Measurements from ENCODE around the gene GSTP1. TPM values are rescaled to one million over a fixed set of nuclear protein-coding genes. Genes with fewer than 3 reads are reported as not detected.

Gene GSTP1
- total RNA-seq, result 751 TPM
- long read RNA-seq, transcript GSTP1-202 (7 exons, 961 nt), result major isoform, 373 of 432 reads
- long read RNA-seq, partial matches to known transcripts, result 37 of 432 reads
- long read RNA-seq, other reads (novel, unspliced or antisense), result 19 of 432 reads

DNA sequence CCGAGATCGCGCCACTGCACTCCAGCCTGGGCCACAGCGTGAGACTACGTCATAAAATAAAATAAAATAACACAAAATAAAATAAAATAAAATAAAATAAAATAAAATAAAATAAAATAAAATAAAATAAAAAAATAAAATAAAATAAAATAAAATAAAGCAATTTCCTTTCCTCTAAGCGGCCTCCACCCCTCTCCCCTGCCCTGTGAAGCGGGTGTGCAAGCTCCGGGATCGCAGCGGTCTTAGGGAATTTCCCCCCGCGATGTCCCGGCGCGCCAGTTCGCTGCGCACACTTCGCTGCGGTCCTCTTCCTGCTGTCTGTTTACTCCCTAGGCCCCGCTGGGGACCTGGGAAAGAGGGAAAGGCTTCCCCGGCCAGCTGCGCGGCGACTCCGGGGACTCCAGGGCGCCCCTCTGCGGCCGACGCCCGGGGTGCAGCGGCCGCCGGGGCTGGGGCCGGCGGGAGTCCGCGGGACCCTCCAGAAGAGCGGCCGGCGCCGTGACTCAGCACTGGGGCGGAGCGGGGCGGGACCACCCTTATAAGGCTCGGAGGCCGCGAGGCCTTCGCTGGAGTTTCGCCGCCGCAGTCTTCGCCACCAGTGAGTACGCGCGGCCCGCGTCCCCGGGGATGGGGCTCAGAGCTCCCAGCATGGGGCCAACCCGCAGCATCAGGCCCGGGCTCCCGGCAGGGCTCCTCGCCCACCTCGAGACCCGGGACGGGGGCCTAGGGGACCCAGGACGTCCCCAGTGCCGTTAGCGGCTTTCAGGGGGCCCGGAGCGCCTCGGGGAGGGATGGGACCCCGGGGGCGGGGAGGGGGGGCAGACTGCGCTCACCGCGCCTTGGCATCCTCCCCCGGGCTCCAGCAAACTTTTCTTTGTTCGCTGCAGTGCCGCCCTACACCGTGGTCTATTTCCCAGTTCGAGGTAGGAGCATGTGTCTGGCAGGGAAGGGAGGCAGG is at the start of gene GSTP1:
Gene GSTP1, plus strand, starts transcription at position 566 of the 958 bp plus-strand sequence. Its CDS starts 32 bp downstream, at position 598.
- Histone ChIP-seq H3K36me3 (peaks cover 17% of the 10 kb centered on the region), H3K27ac (peak within 1 kb of the TSS; percentile 99), H3K27me3 (no peaks in the 10 kb centered on the region), H3K4me3 (peak within 1 kb of the TSS; percentile 92), H3K4me1 (peaks cover 18% of the 10 kb centered on the region), H3K9me3 (no peaks in the 10 kb centered on the region)
- intact Hi-C loops (cut with DNase I), result no loop called here
- TF ChIP-seq, protein P1, sequence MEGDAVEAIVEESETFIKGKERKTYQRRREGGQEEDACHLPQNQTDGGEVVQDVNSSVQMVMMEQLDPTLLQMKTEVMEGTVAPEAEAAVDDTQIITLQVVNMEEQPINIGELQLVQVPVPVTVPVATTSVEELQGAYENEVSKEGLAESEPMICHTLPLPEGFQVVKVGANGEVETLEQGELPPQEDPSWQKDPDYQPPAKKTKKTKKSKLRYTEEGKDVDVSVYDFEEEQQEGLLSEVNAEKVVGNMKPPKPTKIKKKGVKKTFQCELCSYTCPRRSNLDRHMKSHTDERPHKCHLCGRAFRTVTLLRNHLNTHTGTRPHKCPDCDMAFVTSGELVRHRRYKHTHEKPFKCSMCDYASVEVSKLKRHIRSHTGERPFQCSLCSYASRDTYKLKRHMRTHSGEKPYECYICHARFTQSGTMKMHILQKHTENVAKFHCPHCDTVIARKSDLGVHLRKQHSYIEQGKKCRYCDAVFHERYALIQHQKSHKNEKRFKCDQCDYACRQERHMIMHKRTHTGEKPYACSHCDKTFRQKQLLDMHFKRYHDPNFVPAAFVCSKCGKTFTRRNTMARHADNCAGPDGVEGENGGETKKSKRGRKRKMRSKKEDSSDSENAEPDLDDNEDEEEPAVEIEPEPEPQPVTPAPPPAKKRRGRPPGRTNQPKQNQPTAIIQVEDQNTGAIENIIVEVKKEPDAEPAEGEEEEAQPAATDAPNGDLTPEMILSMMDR (IDR thresholded peaks at IDR 0.05), result peak; percentile 82
- peak; percentile 91 for ATAC-seq
- peak; percentile 96 for DNase-seq

DNA sequence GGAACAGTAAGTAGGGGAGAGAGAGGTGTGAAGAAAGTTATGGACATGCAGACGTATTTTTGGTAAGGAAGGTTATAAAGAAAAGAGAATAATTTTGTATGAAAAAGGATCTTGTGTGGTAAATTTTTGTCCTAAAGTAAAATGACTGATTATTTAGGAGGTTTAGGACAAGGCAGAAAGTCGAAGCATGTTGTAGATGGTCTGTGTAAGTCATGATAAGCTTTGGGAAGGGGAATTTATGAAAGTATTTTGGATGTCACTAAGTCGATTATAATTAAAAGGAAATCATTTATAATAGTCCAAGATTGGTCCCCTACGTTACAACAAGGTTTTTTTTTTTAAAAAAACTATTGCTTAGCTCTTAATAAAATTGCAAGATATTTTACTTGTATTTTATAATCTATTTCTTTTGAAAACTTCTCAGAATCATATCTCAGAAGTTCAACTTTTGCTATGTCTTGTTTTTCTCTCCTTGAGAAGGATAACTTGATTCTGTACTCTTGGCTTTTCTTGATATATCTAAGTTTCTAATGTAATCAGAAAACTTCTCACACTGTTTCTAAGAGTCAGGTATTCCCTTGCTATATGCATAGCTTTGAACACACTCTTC is 49.4 kb upstream of the GSTP1 start:
- Histone ChIP-seq H3K9me3 (no peaks in the 10 kb centered on the region), H3K4me1 (no peaks in the 10 kb centered on the region), H3K4me3 (no peak overlapping the region), H3K27me3 (no peaks in the 10 kb centered on the region), H3K27ac (no peak overlapping the region), H3K36me3 (no peaks in the 10 kb centered on the region)
- TF ChIP-seq, protein P1 (IDR thresholded peaks at IDR 0.05), result no peak
- DNase-seq, result no peak
- no peak for ATAC-seq
- intact Hi-C loops (cut with DNase I), result no loop called here

DNA sequence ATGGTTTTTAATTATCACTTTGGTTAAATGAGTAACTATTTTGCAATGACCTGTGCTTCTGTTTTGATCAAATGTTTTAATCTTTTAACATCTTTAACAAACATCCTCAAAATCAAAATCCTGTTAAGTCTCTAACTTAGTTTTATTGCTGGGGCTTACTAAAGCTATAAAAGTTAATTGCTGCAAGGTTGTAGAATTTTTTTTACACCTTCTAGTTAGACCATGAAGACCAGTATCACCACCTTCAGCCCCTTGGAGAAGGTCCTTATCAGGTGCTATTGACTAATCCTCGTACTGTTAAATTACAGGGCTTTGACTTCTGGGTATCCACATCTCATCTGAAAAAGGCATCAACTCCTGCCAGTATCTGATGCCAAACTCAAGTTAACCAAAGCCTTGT is 48.1 kb upstream of the GSTP1 start:
- TF ChIP-seq, protein P1 (IDR thresholded peaks at IDR 0.05), result no peak
- Histone ChIP-seq H3K27me3 (no peaks in the 10 kb centered on the region), H3K4me3 (no peak overlapping the region), H3K4me1 (no peaks in the 10 kb centered on the region), H3K9me3 (no peaks in the 10 kb centered on the region), H3K36me3 (no peaks in the 10 kb centered on the region), H3K27ac (no peak overlapping the region)
- ATAC-seq (no peak), DNase-seq (no peak)
- intact Hi-C loops (cut with DNase I), result no loop called here

DNA sequence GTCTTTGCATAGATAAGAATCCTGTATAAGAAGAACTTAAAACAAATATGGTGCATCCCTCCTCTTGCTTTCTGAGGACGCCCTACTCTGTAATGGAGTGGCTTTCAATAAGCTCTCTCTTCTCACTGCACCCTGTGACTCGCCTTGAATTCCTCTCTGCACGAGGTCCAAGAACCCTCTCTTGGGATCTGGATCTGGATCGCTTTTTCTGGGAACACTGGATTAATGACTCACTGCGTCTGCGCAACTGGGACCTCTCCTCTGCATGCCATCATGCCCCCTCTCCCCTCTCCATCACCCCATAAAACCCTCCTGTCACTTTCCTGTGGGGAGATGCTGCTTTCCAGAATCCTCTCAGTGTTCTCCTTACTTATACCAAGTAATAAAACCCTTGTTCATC is 45.3 kb upstream of the GSTP1 start:
- H3K36me3 ChIP-seq, result no peaks in the 10 kb centered on the region
- no peaks in the 10 kb centered on the region for H3K9me3 ChIP-seq
- H3K27me3 ChIP-seq, result no peaks in the 10 kb centered on the region
- TF ChIP-seq, protein P1 (IDR thresholded peaks at IDR 0.05), result no peak
- intact Hi-C loops (cut with DNase I), result no loop called here
- DNase-seq (no peak), ATAC-seq (no peak)
- no peak overlapping the region for H3K4me3 ChIP-seq
- no peak overlapping the region for H3K27ac ChIP-seq
- H3K4me1 ChIP-seq, result no peaks in the 10 kb centered on the region

DNA sequence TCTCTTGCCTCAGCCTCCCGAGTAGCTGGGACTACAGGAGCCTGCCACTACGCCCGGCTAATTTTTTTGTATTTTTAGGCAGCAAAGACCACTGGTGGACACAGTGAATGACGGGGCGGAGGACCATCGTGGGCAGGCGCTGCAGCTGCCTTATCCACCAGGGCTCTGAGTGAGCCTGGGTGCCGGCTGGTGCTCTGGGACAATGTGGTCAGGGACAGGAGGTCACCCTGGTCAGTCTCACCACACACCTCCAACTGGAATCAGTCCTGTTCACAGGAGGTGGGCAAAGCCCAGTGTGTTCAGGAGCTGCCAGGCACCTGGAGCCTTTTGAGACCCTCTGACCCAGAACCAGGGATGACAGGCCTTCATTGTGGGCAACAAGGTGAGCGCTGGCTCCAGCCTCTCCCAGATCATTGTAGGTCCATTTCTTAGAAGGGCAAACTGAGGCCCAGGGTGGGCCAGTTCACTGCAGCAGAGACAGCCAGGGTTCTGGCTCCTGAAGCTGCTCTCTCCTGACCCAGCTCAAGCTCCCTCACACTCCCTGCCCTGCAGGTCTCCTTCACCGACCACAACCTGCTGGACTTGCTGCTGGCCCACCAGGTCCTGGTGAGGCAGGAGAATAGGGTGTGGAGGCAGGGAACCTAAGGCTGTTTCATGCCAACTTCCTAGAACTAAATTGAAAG is 44.6 kb upstream of the GSTP1 start:
- ATAC-seq, result no peak

More for the DNA sequence above, 44.6 kb upstream of the GSTP1 start:
- Histone ChIP-seq H3K27me3 (no peaks in the 10 kb centered on the region), H3K27ac (no peak overlapping the region), H3K9me3 (no peaks in the 10 kb centered on the region), H3K4me1 (no peaks in the 10 kb centered on the region), H3K4me3 (no peak overlapping the region), H3K36me3 (no peaks in the 10 kb centered on the region)
- no peak for DNase-seq
- intact Hi-C loops (cut with DNase I), result no loop called here
- TF ChIP-seq, protein P1 (IDR thresholded peaks at IDR 0.05), result no peak
